ENCODE measurements around the gene SPAG16. TPM values are rescaled to one million over a fixed set of nuclear protein-coding genes. Genes with fewer than 3 reads are reported as not detected.

SPAG16 gene
- total and polyA plus RNA-seq, 2 donors (not counting 1 experiment from before 2014, with no cell fraction given) = 24.1 to 36.8 TPM

GRCh38 chr2:213816583-213816982 is 532.3 kb downstream of the SPAG16 start:
- no peaks in the 10 kb centered on the region for H3K79me2 ChIP-seq (ENCODE audit: control insufficient read depth, insufficient read depth, low read length)
- H4K20me1 ChIP-seq (ENCODE audit: control insufficient read depth, extremely low read depth, insufficient read depth, low read length) = no peaks in the 10 kb centered on the region
- H3K4me3 ChIP-seq (replicated peaks in 1 of 4; ENCODE audit: control extremely low read depth in 1 of 4, insufficient read depth in 1 of 4, low read depth in 3 of 4, low read length in 4 of 4) = no peak overlapping the region
- H3K36me3 ChIP-seq (ENCODE audit: control insufficient read depth, insufficient read depth, low read length) = no peaks in the 10 kb centered on the region
- H3K27me3 ChIP-seq (ENCODE audit: control insufficient read depth, insufficient read depth, low read length) = no peaks in the 10 kb centered on the region
- no peak for DNase-seq (ENCODE audit: low read depth in 2 of 2)
- no peak overlapping the region for H3K4me2 ChIP-seq (ENCODE audit: extremely low read depth, insufficient read depth, low read length)
- H3K9me3 ChIP-seq (ENCODE audit: control insufficient read depth, insufficient read depth, low read depth, low read length) = no peaks in the 10 kb centered on the region
- no peaks in the 10 kb centered on the region for H3K4me1 ChIP-seq (ENCODE audit: control insufficient read depth, extremely low read depth, insufficient read depth, low read length)
- no peak overlapping the region for H2AFZ ChIP-seq (ENCODE audit: low read length)
- no peak overlapping the region for H3K9ac ChIP-seq (ENCODE audit: insufficient read depth, low read length)
- TF ChIP-seq EZH2 (IDR thresholded peaks at IDR 0.05; ENCODE audit: low read length, missing control alignments) (no peak), CTCF (conservative IDR thresholded peaks at IDR 0.05 in 1 of 2, IDR thresholded peaks at IDR 0.05 in 1 of 2; ENCODE audit: low read depth in 1 of 2, low read length in 2 of 2) (no peak)
- H3K27ac ChIP-seq (ENCODE audit: insufficient read depth, low read length) = no peak overlapping the region

GRCh38 chr2:213818436-213818835 is 534.2 kb downstream of the SPAG16 start:
- TF ChIP-seq EZH2 (IDR thresholded peaks at IDR 0.05; ENCODE audit: low read length, missing control alignments) (no peak), CTCF (conservative IDR thresholded peaks at IDR 0.05 in 1 of 2, IDR thresholded peaks at IDR 0.05 in 1 of 2; ENCODE audit: low read depth in 1 of 2, low read length in 2 of 2) (no peak)
- no peaks in the 10 kb centered on the region for H3K36me3 ChIP-seq (ENCODE audit: control insufficient read depth, insufficient read depth, low read length)
- no peak overlapping the region for H3K4me2 ChIP-seq (ENCODE audit: extremely low read depth, insufficient read depth, low read length)
- H3K9me3 ChIP-seq (ENCODE audit: control insufficient read depth, insufficient read depth, low read depth, low read length) = no peaks in the 10 kb centered on the region
- peak overlapping the region; percentile 17 for H2AFZ ChIP-seq (ENCODE audit: low read length)
- H4K20me1 ChIP-seq (ENCODE audit: control insufficient read depth, extremely low read depth, insufficient read depth, low read length) = no peaks in the 10 kb centered on the region
- no peak overlapping the region for H3K27ac ChIP-seq (ENCODE audit: insufficient read depth, low read length)
- H3K27me3 ChIP-seq (ENCODE audit: control insufficient read depth, insufficient read depth, low read length) = no peaks in the 10 kb centered on the region
- peak; percentile 26 to 82 for DNase-seq (ENCODE audit: low read depth in 2 of 2)
- H3K4me1 ChIP-seq (ENCODE audit: control insufficient read depth, extremely low read depth, insufficient read depth, low read length) = no peaks in the 10 kb centered on the region
- H3K4me3 ChIP-seq (replicated peaks in 1 of 4; ENCODE audit: control extremely low read depth in 1 of 4, insufficient read depth in 1 of 4, low read depth in 3 of 4, low read length in 4 of 4) = no peak overlapping the region
- no peaks in the 10 kb centered on the region for H3K79me2 ChIP-seq (ENCODE audit: control insufficient read depth, insufficient read depth, low read length)
- no peak overlapping the region for H3K9ac ChIP-seq (ENCODE audit: insufficient read depth, low read length)

- Histone ChIP-seq H3K9me3 (ENCODE audit: control insufficient read depth, insufficient read depth, low read depth, low read length) (no peaks in the 10 kb centered on the region), H3K9ac (ENCODE audit: insufficient read depth, low read length) (no peak overlapping the region), H2AFZ (ENCODE audit: low read length) (no peak overlapping the region), H3K27me3 (ENCODE audit: control insufficient read depth, insufficient read depth, low read length) (no peaks in the 10 kb centered on the region), H3K4me3 (replicated peaks in 1 of 4; ENCODE audit: control extremely low read depth in 1 of 4, insufficient read depth in 1 of 4, low read depth in 3 of 4, low read length in 4 of 4) (no peak overlapping the region), H3K36me3 (ENCODE audit: control insufficient read depth, insufficient read depth, low read length) (no peaks in the 10 kb centered on the region), H4K20me1 (ENCODE audit: control insufficient read depth, extremely low read depth, insufficient read depth, low read length) (no peaks in the 10 kb centered on the region), H3K27ac (ENCODE audit: insufficient read depth, low read length) (peak overlapping the region; percentile 27), H3K79me2 (ENCODE audit: control insufficient read depth, insufficient read depth, low read length) (no peaks in the 10 kb centered on the region), H3K4me1 (ENCODE audit: control insufficient read depth, extremely low read depth, insufficient read depth, low read length) (no peaks in the 10 kb centered on the region), H3K4me2 (ENCODE audit: extremely low read depth, insufficient read depth, low read length) (no peak overlapping the region)
- DNase-seq (ENCODE audit: low read depth in 2 of 2) = peak; percentile 63 to 89
- TF ChIP-seq EZH2 (IDR thresholded peaks at IDR 0.05; ENCODE audit: low read length, missing control alignments) = no peak
- TF ChIP-seq CTCF (conservative IDR thresholded peaks at IDR 0.05 in 1 of 2, IDR thresholded peaks at IDR 0.05 in 1 of 2; ENCODE audit: low read depth in 1 of 2, low read length in 2 of 2) = no peak
These were observed 550.1 kb downstream of the SPAG16 start for GRCh38 chr2:213834331-213834730.

Measured in fibroblast of lung (primary cell).